NCI-H128 (cell line): ENCODE measurements around the gene SLC23A3.
"Not testable (repeated sequence)": the region's sequence is repeated elsewhere in the genome, so short reads cannot be mapped to it uniquely, and the experiment has no call there.

Experiments used
- DNase-seq: peaks from one replicate; lab custom pipeline; 2025; ENCODE audit not compliant: unreplicated experiment; lab: John Stamatoyannopoulos, UW

Gene SLC23A3

DNA sequence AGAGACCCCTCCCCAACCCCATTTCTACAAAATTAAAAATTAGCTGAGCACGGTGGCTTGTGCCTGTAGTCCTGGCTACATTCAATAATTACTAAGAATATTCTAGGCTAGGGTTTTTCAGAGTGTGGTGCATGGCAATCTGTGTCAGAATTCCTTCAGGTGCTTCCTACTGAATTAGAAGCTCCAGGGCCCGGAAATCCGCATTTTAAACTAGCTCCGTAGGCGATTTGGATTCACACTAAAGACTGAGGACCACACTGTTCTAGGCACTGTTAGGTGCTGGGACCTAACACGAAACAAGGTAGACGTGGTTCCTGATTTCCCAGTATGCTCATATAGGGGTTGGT is 36.1 kb upstream of the SLC23A3 start:
- no peak for DNase-seq

GRCh38 chr2:219205165-219205538 is 35.3 kb upstream of the SLC23A3 start:
- DNase-seq: no peak

DNA sequence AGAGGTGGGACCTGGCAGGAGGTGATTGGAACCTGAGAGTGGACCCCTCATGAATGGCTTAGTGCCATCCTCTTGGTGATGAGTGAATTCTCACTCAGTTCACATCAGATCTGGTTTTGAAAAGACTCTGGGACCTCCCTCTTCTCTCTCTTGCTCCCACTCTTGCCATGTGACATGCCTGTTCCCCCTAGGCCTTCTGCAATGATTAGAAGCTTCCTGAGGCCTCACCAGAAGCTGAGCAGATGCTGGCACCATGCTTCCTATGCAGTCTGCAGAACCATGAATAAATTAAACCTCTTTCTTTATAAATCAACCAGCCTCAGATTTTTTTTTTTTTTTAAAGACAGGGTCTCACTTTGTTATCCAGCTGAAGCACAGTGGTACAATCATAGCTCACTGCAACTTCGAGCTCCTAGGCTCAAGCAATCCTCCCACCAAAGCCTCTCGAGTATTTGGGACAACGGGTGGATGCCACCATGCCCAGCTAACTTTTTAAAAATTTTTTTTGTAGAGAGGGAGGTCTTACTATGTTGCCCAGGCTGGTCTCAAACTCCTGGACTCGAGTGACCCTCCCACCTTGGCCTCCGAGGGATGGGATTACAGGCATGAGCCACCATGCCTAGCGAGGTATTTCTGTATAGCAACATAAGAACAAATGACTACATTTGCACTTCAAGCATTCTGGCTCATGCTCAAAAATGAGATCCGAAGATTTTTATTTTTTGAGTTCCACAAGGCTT is 34.8 kb upstream of the SLC23A3 start:
- no peak for DNase-seq

DNA sequence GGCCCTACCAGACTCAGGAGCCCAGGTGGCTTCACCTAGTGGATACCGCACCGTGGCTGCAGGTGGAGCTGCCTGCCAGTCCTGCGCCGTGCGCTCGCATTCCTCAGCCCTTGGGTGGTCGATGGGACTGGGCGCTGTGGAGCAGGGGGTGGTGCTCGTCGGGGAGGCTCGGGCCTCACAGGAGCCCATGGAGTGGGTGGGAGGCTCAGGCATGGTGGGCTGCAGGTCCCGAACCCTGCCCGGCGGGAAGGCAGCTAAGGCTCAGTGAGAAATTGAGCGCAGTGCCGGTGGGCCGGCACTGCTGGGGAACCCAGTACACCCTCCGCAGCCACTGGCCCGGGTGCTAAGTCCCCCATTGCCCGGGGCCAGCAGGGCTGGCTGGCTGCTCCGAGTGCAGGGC is 31.5 kb upstream of the SLC23A3 start:
- not testable (repeated sequence) for DNase-seq

GRCh38 chr2:219200502-219201326 is 30.9 kb upstream of the SLC23A3 start:
- DNase-seq: not testable (repeated sequence)

DNA sequence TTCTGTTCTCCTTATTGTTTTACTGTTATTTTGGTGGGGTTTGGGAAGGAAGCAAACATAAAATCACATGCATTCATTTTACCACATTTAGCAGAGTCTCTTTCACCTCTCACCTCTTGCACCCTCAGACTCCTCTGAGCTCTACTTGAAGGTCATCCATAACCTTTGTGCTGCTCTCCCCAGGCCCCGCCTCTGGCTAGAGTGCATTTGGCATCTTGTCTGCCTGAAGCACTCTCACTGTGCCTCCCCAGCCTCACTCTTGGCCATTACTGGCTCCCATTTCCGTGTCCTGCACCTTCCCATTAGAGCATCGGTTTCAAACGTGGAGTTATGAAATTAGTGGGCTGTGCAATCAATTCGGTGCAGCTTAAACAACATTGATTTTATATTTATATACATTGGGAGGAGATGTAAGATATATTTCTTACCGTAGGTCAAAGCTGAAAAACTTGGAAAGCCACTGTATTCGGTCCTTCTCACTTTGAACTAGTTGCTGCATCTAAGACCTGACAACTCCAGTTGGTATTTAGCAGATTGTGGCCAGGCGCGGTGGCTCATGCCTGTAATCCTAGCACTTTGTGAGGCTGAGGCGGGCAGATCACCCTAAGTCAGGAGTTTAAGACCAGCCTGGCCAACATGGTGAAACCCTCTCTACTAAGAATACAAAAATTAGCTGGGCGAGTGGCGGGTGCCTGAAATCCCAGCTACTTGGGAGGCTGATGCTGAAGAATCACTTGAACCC is 29.8 kb upstream of the SLC23A3 start:
- no peak for DNase-seq

GRCh38 chr2:219198974-219199373 is 29.1 kb upstream of the SLC23A3 start:
- no peak for DNase-seq

GRCh38 chr2:219197388-219197787 is 27.6 kb upstream of the SLC23A3 start:
- DNase-seq: no peak

DNA sequence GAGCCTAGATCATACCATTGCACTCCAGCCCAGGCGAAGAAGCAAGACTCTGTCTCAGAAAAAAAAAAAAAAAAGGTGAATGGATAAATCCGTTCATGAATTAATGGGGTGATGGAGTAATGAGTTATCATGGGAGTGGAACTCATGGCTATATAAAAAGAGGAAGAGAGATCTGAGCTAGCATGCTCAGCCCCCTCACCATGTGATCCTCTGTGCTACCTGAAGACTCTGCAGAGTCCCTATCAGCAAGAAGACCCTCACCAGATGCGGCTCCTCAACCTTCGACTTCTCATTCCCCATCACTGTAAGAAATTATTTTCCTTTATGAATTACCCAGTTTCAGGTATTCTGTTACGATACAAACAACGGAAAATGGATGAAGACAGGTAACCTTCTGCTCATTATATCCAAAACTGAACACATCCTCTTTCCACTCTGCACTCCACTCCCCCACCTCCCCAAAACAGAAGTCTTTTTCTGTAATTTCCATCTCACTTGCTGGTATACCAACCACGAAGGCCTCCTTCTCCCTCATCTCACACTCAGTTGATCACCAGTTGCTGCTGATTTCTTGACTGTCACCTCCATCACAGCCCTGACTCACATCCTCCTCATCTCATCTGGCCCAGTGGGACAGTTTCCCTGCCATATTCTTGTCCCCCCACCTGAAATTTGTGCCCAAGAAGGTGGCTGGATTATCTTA is 17.1 kb upstream of the SLC23A3 start:
- DNase-seq: no peak

DNA sequence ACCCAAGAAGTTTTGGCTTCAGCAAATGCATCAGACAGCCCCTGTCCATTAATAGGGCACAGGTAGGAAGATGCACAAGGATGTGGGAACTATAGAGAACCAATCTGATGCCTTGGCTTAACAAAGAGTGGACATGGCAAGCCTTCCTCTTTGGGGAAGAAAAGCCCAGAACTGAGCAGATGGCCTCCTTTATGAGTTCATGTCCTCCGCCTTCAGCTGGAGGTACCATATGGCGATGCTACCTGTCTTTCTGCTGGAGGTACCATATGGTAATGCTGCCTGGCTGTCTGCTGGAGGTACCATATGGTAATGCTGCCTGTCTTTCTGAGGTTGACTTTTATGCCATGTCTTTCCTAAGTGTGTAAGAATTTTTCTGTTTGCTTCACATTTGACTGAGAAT is 14.3 kb upstream of the SLC23A3 start:
- DNase-seq: no peak

DNA sequence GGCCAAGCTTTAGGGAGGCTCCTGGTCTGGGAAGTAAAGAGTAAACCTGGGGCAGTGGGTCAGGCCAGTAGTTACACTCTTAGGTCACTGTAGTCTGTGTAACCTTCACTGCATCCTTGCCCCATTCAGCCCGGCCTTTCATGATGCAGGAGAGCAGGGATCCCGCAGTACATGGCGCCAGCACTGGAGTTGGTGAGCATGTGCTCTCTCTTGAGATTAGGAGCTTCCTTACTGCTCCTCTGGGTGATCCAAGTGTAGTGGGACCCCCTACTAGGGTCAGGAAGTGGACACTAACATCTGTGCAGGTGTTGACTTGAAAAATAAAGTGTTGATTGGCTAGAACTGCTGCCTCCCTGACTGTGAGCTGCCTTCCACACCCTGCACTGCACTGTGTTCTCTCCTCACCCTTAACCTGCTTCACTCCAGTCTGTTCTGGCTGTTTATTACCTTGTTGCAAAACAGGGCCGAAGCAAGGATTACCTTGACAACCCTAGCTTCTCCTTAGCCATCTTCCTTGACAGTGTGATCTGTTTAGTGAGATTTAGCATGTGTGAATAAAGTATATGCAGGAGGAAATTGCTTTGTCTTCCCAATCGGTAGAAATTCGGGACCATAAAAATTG is 13.4 kb upstream of the SLC23A3 start:
- no peak for DNase-seq

- no peak for DNase-seq
These were observed 12.7 kb upstream of the SLC23A3 start for GRCh38 chr2:219182331-219183150.

DNA sequence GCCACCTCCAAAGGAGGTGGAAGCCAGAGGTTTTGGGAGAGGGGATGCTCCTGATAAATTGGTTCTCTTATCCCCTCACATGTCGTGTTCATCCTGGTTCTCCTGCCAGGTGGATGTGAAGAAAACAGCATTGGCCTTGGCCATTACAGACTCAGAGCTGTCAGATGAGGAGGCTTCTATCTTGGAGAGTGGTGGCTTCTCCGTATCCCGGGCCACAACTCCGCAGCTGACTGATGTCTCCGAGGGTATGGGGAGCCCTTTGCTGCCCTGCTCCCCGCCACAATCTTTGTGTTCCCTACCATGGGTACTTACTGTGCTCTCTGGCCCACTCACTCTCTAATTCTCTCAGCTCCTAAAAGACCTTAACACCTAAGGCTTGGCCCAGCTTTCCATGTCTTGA is 11.7 kb upstream of the SLC23A3 start:
- DNase-seq: no peak

DNA sequence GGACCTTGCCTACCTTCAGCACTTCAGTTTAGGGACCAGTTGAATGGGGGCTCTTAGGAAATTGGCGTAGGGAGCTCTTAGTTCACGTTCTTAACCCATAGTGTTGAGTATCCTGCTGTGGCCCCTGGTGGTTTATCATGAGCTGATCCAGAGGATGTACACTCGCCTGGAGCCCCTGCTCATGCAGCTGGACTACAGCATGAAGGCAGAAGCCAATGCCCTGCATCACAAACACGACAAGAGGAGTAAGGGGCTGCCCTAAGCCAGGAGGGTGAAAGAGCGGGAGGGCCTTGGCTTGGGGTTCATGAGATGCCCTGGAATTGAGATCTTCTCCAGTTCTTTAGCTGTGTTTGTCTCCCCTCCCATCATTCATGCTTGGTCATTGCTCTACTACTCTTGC is 11.1 kb upstream of the SLC23A3 start:
- DNase-seq: no peak

- DNase-seq: no peak
These were observed 10.0 kb upstream of the SLC23A3 start for GRCh38 chr2:219179601-219180465.

DNA sequence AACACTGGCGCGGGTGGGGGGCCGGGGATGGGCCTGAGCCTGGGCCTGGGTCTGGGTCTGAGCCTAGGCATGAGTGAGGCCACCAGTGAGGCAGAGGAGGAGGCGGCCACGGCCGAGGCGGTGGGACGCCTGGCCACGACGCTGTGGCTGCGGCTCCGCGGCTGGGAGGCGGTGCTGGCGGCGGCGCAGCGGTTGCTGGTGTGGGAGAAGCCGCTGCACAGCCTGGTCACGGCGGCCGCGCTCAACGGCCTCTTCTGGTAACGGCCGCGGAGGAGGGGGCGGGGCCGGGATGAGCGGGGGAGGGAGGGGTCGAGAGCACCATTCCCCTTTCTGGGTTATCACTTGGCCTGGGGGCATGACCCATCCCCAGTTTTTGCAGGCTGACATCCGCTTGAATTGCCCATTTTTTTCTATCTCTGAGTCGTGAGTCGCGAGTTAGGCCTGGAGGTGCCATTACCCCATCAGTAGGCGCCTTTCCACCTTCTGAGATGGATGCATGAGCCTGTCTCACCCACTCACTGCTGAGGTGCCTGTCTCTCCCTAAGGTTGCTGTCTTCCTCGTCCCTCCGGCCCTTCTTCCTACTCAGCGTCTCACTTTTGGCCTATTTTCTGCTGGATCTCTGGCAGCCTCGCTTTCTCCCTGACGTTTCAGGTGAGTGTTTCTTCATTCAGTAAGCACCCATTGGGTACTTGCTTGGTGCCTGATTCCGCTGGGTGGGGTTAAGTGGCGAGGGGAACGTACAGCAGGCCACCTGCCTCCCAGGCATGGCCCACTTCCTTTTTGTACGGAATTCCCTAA is 8.7 kb upstream of the SLC23A3 start:
- DNase-seq: no peak

GRCh38 chr2:219177552-219178376 is 7.9 kb upstream of the SLC23A3 start, which contains the start of gene RETREG2:
RETREG2 (plus strand) TSS chr2:219178275; CDS start chr2:219178353, 78 bp downstream.
- DNase-seq: peak; percentile 43
